Activated CD4-positive, CD25-positive, alpha-beta regulatory T cell treated with anti-CD3 and anti-CD28 coated beads, Interleukin-2, amount 50 U/mL, for 24 hours (primary cell): Measurements from ENCODE around the gene DDRGK1.

Source experiments
- ATAC-seq, 2 donors: fragments of 150-1000 bp; cut with Tn5 transposase; one replicate each; pipeline ENCODE4 v1.10.0; 2021; ENCODE audit warnings: mild to moderate bottlenecking in 1 of 2, moderate library complexity in 1 of 2

DDRGK1 gene

DNA sequence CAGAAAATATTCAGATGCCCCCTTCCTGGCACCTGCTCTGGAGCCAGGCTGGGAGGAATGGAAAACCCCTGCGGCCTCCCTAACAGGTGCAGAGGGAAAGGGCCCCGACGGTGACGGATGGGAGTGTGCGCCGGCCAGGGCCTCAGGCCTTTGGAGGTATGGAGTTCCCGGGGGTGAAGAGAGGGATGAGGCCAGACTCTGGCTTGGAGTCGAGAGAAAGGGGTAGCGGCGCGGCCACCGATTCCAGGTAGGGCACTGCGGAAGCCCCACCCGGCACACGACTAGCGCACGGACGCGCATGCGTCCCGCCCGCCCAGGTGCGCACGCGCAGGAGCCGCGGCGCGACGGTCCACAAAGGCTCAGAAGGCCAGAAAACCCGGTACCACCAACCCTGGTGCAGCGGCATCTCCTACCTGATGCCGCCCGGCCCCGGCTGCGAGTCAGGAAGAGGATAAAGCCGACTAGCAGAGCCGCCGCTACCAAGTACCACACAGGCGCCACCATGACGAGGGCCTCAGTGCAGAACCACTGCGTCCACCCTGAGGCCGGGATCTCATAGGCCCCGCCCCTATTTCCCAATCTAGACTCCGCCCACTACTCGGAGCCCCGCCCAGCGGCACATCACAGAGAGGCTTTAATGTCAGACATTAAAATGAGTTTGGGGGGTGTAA is at the start of gene DDRGK1:
DDRGK1 (minus strand) TSS at position 559 of the 671 bp plus-strand sequence; CDS start at position 504, 55 bp downstream.
- peak; percentile 86 to 88 for ATAC-seq

DNA sequence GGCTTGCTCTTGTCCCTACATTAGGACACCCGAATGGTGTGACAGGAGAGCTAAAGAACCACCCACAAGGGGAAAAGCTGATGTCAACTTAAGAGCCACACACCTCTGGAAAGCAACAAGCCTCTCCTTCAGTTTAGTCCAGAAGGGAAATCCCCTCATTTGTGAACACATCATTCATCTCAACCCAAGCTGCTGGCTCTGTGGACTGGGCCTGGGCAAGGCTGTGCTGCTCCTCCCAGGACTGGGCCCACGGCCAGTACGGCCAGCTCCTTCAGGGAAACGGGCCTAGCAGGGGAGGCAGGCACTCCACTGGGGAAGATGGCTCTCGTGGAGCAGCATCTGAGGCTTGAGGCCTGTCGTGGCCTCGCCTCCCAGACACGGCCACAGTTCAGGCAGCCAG is 47.3 kb upstream of the DDRGK1 start:
- peak in 1 of 2 donors; percentile 42 for ATAC-seq

DNA sequence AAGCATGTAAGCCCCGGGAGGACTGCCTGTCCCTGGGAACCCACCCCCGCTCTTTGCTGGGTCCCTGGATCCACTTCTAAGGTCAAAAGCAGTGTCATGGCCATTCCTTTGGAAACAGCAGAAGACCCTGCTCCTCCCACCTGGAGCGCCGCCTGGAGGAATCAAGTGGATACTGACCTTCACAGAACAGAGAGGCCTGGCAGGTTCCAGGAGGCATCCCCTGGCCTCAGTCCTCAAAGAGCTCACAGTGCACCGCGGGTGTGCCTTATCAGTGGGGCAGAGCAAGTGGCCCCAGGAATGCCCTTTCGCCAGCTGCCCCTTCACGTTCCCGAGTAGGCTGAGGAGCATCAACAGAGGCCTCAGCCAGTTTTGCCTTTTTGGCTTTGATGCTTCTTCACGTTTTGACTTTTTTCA is 45.6 kb upstream of the DDRGK1 start:
- no peak for ATAC-seq

DNA sequence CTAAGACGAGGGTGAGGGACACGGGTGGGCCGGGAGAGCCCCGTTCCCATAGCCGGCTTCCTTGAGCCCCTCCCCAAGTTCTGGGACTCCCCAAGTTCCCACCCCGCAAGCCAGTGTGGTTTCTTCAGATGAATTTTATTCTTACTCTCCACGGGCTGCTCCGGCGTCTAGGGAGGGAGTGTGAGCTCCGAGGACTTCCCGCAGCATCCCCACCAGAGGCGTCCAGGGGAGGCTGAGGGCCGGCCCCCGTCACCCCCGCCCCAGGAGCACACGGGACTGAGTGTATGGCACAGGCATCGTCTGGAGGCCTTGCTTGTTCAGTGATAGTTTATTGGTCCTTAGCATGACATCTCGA is 44.5 kb upstream of the DDRGK1 start:
- no peak for ATAC-seq

DNA sequence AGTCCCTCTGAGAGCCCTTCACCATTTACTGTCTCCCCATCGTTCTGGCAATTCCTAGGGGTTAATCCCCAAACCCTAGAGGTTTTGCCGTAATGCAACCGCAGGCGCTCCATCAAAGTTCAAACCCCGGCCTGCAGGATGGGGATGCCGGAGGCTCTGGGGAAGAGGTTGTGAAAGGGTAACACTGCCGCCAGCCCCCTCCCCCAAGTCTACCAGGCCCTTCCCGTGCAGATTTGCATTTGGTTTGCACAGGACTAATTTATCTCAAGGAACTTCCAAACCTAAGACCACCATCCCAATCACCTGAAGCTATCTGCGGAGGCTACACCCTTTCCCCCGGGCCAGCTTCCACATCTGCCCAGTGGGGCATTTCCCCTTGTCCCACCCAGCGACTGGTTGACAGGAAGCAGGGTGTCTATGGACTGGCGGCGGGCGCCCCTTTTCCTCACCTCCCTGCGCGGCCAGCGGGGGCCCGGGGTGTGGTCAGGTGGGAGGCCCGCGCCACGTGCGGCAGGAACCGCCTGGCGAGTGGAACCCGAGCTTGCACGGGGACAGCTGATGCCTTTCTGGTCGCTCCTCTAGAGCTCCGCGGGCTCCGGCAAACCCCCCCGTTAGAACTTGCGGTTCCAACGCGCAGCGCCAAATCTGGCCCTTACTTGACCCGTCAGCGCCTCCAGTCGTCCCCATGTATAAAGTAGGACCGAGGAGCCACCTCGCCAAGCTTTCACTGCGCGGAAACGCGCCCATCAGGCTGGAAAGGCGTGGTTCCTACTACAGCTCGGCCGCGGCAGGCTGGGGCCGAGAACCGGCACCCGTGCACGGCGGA is 43.9 kb upstream of the DDRGK1 start:
- peak; percentile 42 to 60 for ATAC-seq

DNA sequence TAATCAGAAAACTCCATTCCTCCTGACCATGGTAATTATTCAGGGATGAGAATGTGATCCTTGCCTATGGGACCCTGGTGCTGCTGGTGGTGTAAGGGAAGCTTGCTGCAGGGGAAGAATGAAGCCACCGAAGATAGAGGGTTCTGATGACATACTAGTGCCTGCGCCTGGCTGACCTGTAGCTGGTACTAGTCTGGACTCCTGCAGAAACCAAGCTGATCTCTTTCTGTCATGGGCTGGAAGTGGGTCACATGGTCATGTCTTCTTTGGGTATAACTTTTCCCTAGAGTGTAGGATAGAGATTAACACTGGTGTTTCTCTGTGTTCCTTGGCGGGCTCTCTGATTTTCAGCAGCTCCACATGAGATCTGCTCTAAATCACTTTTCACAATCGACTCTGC is 43.2 kb upstream of the DDRGK1 start:
- ATAC-seq, result no peak

DNA sequence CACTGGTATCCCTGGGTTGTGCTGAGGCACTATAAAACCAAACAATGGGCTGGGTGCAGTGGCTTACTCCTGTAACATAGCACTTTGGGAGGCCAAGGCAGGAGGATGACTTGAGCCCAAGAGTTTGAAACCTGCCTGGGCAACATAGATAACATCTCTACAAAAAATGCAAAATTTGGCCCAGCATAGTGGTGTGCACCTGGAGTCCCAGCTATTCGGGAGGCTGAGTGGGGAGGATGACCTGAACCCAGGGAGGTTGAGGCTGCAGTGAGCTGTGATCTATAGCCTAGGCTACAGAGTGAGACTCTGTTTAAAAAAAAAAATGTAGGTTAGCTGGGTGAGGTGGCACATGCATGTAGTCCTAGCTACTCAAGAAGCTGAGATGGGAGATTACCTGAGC is 42.2 kb upstream of the DDRGK1 start:
- no peak for ATAC-seq

DNA sequence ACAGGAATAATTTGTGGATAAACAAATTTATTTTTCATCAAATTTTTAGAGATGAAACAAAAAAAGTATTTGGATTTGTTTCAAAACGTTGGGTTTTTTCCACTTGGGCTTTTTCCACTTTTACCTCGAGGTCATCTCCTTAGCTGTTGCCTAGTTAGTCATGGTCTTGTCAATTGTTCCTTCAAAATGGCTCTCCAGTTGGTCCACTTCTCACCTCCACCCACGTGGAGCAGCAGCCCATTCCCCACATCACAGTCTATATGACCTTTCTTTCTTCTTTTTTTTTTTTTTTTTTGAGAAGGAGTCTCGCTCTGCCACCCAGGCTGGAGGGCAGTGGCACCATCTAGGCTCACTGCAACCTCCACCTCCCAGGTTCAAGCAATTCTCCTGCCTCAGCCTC is 41.2 kb upstream of the DDRGK1 start:
- no peak for ATAC-seq

DNA sequence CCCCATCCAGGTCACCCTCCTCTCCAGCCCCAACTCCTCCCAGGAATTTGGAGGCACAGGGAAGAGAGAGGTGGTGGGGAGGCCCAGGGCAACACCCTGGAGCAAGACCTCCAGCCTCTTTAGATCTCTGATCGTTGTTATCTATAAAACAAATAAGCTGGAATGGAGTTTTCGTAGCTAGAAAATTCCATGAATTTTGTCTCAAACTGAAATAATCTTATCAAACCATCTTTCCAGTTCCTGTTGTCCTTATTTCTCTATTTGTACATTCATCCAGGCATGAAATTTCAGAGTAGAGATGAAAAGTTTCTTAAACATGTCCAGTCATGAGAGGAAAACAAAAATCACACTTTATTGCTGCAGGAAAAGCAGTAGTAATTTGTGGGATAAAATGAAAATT is 40.7 kb upstream of the DDRGK1 start:
- ATAC-seq, result no peak

DNA sequence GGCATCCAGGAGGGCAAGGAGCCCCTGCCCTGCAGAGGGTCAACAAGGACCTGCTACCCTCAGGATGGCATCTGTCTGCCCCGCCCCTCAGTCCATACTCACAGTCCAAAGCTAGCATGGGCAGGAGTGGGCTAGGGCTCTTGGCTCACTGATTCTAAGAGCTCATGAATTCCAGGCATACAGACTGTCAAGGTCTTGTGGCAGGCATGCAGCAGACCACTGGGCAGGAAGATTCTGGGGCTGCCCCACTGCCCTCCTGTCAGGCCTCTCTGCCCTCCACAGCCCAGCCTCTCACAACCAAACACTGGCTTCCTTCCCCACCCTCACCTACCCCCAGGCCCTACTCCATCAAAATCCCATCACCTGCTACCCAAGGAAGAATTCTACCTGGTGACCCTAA is 40.1 kb upstream of the DDRGK1 start:
- ATAC-seq, result no peak

DNA sequence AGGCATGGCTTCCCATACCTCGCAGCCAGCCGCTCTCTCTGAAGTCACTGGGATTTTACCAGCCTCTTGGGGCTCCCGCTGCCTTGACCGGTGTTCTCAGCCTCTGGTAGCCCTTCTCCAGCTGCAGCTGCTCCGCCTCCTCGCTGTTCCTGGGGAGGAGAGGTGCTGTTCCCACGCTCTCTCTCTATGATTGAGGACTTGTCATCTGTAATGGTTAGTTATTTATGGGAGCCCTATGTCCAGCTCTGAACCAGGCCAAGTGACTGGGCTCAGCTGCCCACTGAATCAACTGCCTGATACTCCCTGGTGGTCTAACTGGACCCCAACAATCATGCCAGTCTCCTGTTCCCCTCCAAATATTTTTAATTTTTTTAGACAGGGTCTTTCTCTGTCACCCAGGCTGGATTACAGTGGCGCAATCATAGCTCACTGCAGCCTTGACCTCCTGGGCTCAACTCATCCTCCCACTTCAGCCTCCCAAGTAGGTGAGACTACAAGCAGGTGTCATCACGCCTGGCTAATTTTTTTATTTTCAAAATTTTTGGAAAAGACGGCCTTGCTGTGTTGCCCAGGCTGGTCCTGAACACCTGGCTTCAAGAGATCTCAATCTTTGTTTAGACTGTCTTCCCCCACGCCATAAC is 39.4 kb upstream of the DDRGK1 start:
- no peak for ATAC-seq

DNA sequence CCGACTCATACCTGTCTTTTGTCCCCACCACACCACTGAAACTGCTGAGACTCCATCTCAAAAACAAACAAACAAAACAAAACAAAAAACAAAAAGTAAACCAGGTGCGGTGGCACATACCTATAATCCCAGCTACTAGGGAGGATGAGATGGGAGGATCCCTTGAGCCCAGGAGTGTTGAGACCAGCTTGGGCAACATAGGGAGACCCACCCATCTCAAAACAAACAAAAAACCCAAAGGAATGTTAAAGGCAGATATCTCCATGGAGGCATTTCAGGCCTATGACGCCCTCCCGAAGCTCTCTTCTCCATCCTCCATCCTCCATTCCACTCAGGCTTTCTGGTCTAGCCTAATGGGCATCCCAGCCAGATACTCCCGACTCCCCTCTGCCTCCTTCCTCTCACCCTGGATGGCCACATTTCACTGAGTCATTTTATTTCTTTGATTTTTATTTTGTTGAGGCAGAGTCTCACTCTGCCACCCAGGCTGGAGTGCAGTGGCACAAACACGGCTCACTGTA is 37.8 kb upstream of the DDRGK1 start:
- ATAC-seq, result no peak

DNA sequence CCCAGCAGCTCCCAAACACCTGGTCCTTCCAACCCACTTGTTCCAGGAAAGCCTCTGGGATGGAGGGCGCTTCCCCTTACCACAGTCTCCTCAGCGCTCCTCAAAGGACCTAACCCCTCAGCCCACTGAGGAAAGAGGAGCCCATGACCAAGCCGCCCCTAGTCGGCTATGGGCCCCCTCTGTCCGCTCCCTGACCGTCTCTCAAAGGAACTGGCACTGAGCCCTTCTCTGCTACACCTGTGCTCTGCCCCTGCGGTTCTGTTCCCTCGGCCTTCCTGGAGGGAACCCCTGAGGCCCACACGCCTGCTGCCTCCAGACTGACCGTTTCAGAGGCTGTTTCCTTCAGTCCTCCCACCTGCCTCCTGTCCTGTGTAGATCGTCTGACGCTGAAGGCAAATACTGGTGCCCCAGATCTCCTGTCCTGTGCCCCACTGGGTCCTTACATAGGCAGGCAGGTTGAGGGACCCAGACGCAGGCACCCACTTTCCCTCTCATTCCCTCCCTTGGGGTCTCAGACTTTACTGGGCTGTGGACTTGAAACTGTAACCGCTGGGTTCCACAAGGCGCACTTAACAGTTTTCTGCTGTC is 36.4 kb upstream of the DDRGK1 start:
- no peak for ATAC-seq

DNA sequence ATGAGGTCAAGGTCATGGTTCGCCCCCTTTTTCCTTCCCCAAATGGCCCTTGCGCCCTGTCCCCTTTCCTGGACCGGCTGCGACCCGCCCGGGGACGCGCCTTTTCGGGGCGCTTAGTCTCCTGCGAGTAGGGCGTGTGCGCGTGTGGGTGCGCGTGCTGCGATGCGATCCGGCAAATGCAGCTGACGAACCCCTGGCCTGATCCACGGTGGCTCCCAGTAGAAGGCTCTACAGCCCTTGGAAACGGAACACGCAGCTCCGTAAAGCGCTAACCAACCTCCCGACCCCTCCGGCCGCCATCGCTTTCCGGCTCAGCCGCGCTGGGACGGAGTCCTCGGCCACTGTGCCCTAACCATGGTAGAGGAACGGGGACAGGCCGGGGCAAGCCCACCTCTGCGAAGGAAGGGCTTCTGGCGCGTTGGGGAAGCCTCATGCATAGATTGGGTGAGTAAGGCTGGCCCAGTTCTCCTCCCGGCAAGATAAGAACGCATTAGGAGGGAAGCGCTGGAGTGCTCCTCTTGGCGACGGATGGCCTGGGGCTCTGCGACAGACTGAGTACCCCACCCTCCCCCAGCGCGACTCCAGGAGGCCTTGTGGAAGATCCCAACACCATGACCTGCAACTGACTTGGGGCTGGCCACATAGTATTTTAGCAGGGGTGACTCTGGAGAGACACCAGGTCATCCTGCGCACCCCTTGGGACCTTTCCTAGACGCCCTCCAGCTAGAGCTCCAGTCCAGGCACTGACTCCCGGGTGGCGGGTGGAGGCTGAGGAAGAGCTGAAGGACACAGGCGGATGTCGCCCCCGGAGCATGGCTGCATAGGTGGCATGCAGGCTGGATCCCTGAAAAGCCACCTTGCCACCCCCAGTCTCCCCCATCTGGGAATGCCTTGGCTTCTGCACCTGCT is 35.6 kb upstream of the DDRGK1 start:
- no peak for ATAC-seq

DNA sequence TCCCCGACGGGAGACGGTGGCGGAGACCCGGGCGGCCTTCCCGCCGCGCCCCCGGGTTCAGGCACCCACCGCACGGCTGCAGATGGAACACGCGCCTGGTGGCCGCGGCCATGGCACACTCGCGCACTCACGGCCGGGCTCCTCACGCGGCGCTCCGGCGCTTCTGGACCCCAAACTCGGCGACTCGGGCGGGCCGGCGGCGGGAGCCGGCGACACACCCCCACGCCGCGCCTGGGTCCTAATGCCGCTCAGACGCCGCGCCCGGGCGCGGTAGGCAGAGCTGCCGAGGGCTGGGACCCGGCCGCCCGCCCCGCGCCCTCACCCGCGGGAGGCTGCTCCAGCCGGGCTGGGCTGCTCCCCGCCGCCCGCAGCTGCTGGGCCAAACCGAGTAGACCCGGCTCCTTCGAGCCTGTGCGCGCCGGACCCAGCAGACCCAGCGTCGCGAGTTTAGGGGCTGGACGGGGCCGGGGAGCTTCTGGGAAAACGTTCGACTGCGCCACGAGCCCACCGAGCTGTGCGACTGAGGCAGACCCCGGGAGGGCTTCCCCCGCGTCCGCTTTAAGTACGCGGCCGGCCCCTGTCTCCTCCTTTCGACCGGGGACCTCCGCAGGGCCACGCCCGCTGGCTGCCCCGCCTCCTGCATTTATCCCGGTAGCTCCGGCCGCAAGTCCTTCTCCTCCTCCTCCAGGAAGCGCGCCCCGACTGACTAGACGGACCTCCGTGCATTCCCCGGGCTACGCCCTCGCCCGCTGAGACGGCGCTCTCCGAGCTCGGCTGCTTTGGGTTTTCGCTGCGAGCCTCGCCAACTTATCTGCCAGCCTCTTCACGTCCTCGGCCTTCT is 34.8 kb upstream of the DDRGK1 start, which contains the start of gene SLC4A11:
SLC4A11 (minus strand) TSS at position 165 of the 841 bp plus-strand sequence; CDS start at position 112, 53 bp downstream.
- peak; percentile 63 to 68 for ATAC-seq

DNA sequence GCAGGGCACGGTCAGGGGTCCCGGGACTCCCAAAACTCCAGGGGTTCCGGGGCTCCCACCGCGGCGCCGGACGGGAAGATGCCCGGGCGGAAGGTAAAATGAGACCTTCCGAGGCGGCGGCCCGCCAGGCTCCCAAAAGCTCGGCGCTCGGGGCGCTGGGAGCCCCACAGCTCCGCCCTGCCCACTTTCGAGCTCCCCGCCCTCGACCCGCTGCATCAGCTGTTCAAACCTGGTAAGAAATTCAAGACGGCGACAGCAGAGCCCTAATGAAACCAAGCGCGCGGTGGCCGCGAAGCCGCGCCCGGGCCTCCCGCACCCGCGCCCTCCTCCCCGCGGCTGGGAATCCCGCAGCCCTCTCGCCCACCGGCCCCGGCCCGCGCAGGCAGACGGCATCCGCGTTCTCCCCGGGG is 34.1 kb upstream of the DDRGK1 start:
- ATAC-seq, result peak; percentile 57 to 66

DNA sequence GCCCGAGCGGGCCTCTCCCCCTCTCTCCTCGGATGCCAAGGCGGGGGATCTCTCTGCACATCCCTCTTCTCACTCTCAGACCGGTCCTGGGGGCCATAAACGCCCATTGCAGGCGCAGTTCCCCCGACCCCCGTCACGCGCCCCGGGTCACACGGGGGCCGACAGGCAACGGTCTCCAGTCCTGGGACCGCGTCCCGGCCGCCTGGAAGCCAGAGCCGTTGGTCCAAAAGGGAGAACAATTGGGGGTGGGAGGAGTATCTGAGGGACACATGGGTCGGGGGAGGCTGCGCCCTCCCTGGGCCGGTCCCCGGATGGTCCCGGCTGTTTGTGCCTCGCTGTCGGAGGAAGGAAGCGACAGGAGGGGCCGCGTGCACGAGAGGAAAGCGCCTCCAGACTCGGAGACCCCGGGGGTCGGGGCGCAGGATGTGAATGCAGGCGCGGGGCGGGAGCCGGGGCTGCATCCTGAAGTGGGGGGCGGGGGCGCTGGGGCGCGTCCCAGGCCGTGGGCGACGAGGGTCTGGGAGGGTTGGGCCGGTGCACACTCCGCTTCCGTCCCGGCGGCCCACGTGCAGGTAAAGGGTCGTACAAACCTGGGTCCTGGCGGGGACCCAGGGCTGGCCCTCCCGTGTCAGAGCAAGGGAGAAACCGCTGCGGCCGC is 33.6 kb upstream of the DDRGK1 start:
- ATAC-seq, result no peak

DNA sequence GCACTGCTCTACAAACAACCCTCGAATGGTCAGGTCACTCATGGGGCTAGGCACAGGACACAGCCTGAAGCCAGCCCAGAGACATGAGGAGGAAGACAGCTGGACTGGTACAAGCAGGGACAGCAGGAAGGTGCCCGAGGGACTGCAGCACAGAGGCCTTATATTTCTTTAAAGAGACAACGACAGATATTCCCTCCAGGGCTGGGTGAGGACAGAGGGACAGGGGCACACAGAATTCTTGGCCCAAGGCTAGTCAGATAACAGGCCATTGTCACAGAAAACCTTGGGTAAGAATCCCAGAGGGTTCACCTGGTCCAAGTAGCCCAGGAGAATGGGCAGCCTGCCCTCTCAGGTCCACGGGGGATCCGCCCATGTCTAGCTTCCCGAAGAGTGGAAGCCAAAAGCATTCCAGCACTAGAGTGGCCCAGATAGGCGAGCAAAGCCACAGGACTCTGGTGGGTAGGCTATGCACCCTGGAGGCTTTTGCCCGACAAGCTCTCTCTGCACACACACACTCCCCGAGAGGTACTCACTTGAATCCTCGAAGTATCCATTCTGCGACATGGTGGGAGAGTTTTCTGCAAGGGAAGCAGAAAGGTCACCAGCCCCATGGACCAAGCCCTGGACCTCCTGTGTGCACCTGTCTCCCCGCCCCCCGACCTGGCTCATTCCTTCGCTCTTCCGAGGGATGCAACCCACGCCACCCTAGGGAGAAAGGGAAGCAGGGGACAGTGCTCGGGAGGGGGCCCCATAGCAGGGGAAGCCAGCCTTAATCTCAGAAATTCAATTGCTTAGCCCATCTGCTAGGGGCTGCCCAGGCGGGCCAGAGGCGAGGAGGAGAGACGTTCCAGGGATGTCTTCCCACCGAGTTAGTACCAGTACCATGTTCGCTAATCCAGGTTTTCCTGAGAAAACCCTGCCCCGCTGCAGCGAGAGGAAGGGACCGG is 32.8 kb upstream of the DDRGK1 start:
- ATAC-seq, result no peak

DNA sequence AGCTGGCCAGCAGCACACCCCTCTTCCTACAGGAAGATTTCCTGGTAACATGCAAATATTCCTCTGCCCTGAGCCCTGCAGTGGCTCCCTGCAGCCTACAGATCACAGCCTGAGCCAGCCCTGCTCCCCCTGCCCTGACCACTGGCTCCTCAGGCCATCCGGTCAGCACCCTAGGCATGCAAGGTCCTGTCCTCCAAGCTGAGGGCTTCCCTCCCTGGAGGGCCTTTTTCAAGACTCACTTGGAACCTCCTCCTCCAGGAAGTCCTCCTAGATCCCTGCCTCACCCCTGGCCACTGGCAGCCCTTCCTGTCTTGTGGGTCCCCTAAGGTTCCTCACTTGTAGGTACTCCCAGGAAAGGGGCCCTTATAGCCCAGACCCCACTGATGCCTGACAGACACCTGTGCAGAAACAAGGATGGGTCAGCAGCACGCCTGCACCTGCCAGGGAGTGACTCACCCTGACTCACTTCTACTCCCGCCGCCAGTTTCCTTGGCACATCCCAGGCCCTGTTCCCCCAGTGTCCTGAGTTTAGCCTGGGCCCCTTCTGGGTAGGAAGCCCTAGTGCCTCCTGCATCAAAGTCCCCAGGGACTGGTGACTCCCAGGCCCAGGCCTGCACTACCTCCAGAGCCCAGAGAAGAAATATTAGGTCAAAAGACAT is 31.3 kb upstream of the DDRGK1 start:
- no peak for ATAC-seq
